Smooth muscle cell (in vitro differentiated cells): ENCODE measurements around the gene SLC35F3. TPM values are rescaled to one million over a fixed set of nuclear protein-coding genes. Genes with fewer than 3 reads are reported as not detected.

Source experiments
- DNase-seq: peaks from one replicate; lab custom pipeline; 2025; ENCODE audit not compliant: unreplicated experiment; lab: John Stamatoyannopoulos, UW
- H2AFZ ChIP-seq: fragments of 200-600 bp; sonication (generic); 2 replicates; pipeline ENCODE4 v1.6.0; 2016; ENCODE audit warnings: antibody characterized with exemption, low read depth, mild to moderate bottlenecking
- H3F3A ChIP-seq: fragments of 200-600 bp; sonication (generic); 2 replicates; pipeline ENCODE4 v1.6.0; 2017; ENCODE audit warnings: antibody characterized with exemption, low read depth
- H3K27ac ChIP-seq: fragments of 200-600 bp; sonication (generic); 2 replicates; pipeline ENCODE4 v1.5.1; 2016; ENCODE audit warnings: low read depth, mild to moderate bottlenecking
- H3K27me3 ChIP-seq: fragments of 200-600 bp; sonication (generic); 2 replicates; pipeline ENCODE4 v1.6.1; 2016; ENCODE audit warnings: low read depth, mild to moderate bottlenecking
- H3K36me3 ChIP-seq: fragments of 200-600 bp; sonication (generic); 2 replicates; pipeline ENCODE4 v1.5.1; 2016; ENCODE audit warnings: low read depth
- H3K4me1 ChIP-seq: fragments of 200-600 bp; sonication (generic); 2 replicates; pipeline ENCODE4 v1.5.1; 2016; ENCODE audit warnings: low read depth
- H3K4me2 ChIP-seq: fragments of 200-600 bp; sonication (generic); 2 replicates; pipeline ENCODE4 v1.6.0; 2016; ENCODE audit warnings: mild to moderate bottlenecking
- H3K4me3 ChIP-seq: fragments of 200-600 bp; sonication (generic); 2 replicates; pipeline ENCODE4 v1.5.1; 2016; ENCODE audit warnings: mild to moderate bottlenecking
- H3K79me2 ChIP-seq: fragments of 200-600 bp; sonication (generic); 2 replicates; pipeline ENCODE4 v1.6.0; 2016; ENCODE audit warnings: low read depth, mild to moderate bottlenecking
- H3K9ac ChIP-seq: fragments of 200-600 bp; sonication (generic); 2 replicates; pipeline ENCODE4 v1.6.0; 2016; ENCODE audit warnings: low read depth
- H3K9me3 ChIP-seq: fragments of 200-600 bp; sonication (generic); replicated peaks from 2 replicates; pipeline ENCODE4 v1.5.1; 2016; ENCODE audit warnings: low read depth
- H4K20me1 ChIP-seq: fragments of 200-600 bp; sonication (generic); 2 replicates; pipeline ENCODE4 v1.6.0; 2016; ENCODE audit warnings: low read depth
- CTCF ChIP-seq: fragments of 200-600 bp; sonication (generic); IDR thresholded peaks from 2 replicates; pipeline ENCODE4 v1.5.1; 2017; ENCODE audit warnings: borderline replicate concordance, mild to moderate bottlenecking, antibody characterized with exemption; ENCODE audit not compliant: insufficient read depth, poor library complexity, severe bottlenecking
- WGBS: methylation state at CpG from one replicate; pipeline ENCODE4 v1.1.7; 2016; ENCODE audit warnings: low lambda C conversion rate; 5-methylcytosine and 5-hydroxymethylcytosine counted together
- polyA plus RNA-seq: library from polyadenylated mRNA; unstranded; fragments of >200 nt; fragmentation: Nextera tagmentation; extraction: Ambion mirVana; gene quantifications from 2 replicates; pipeline ENCODE4 v1.2.1, GENCODE V29; 2016
- total RNA-seq: library from RNA; depleted of rRNA; stranded (reverse); fragments of >200 nt; gene quantifications from 2 replicates; pipeline ENCODE4 v1.2.3, GENCODE V29; 2014

The SLC35F3 gene
- total and polyA plus RNA-seq, 2 experiments from 2014 or later: 0.31 to 0.66 TPM

- Histone ChIP-seq H3K9me3 (no peaks in the 10 kb centered on the region), H3K79me2 (no peaks in the 10 kb centered on the region), H3K9ac (no peak overlapping the region), H3K4me1 (no peaks in the 10 kb centered on the region), H3K36me3 (no peaks in the 10 kb centered on the region), H3K27me3 (peaks cover 6% of the 10 kb centered on the region), H3F3A (no peaks in the 10 kb centered on the region), H2AFZ (no peak overlapping the region), H3K4me3 (no peak overlapping the region), H3K4me2 (peak overlapping the region; percentile 45), H4K20me1 (no peaks in the 10 kb centered on the region), H3K27ac (no peak overlapping the region)
- 49% methylated on average over 26 of the region's 26 CpGs for WGBS
- TF ChIP-seq CTCF: peak; percentile 88
- DNase-seq: no peak
Observed at GRCh38 chr1:234309598-234310459, 405.4 kb downstream of the SLC35F3 start.

- Histone ChIP-seq H3F3A (no peaks in the 10 kb centered on the region), H3K9me3 (no peaks in the 10 kb centered on the region), H3K9ac (no peak overlapping the region), H3K79me2 (no peaks in the 10 kb centered on the region), H2AFZ (no peak overlapping the region), H3K36me3 (no peaks in the 10 kb centered on the region), H4K20me1 (no peaks in the 10 kb centered on the region), H3K4me1 (no peaks in the 10 kb centered on the region), H3K4me2 (no peak overlapping the region), H3K27ac (no peak overlapping the region), H3K27me3 (peaks cover 6% of the 10 kb centered on the region), H3K4me3 (no peak overlapping the region)
- WGBS: 67% methylated on average over 1 of the region's 1 CpG
- no peak for TF ChIP-seq CTCF
- DNase-seq: no peak
Observed at GRCh38 chr1:234310460-234310817, 406.0 kb downstream of the SLC35F3 start.

- Histone ChIP-seq H4K20me1 (no peaks in the 10 kb centered on the region), H3K4me3 (no peak overlapping the region), H3K27me3 (peaks cover 6% of the 10 kb centered on the region), H3K4me2 (no peak overlapping the region), H3K9ac (no peak overlapping the region), H3K4me1 (no peaks in the 10 kb centered on the region), H3K9me3 (no peaks in the 10 kb centered on the region), H3K27ac (no peak overlapping the region), H3F3A (no peaks in the 10 kb centered on the region), H3K79me2 (no peaks in the 10 kb centered on the region), H3K36me3 (no peaks in the 10 kb centered on the region), H2AFZ (no peak overlapping the region)
- WGBS: 90% methylated on average over 7 of the region's 7 CpGs
- TF ChIP-seq CTCF: no peak
- DNase-seq: no peak
Observed at GRCh38 chr1:234311414-234311813, 406.9 kb downstream of the SLC35F3 start.

- no peak overlapping the region for H3K9ac ChIP-seq
- H3K27ac ChIP-seq: no peak overlapping the region
- H3K4me1 ChIP-seq: no peaks in the 10 kb centered on the region
- DNase-seq: no peak
- H2AFZ ChIP-seq: no peak overlapping the region
- no peaks in the 10 kb centered on the region for H4K20me1 ChIP-seq
- H3K9me3 ChIP-seq: no peaks in the 10 kb centered on the region
- H3K27me3 ChIP-seq: peaks cover 18% of the 10 kb centered on the region
- WGBS: 84% methylated on average over 4 of the region's 4 CpGs
- no peak overlapping the region for H3K4me3 ChIP-seq
- TF ChIP-seq CTCF: no peak
- H3K79me2 ChIP-seq: no peaks in the 10 kb centered on the region
- no peaks in the 10 kb centered on the region for H3F3A ChIP-seq
- no peaks in the 10 kb centered on the region for H3K36me3 ChIP-seq
- H3K4me2 ChIP-seq: no peak overlapping the region
Observed at GRCh38 chr1:234313171-234313570, 408.7 kb downstream of the SLC35F3 start.
